GM19240 (cell line): ENCODE measurements around the gene RAB7A.
"Not testable (repeated sequence)": the region's sequence is repeated elsewhere in the genome, so short reads cannot be mapped to it uniquely, and the experiment has no call there.

Source experiments
- DNase-seq: peaks from one replicate; pipeline ENCODE4 v3.0.0; 2011; ENCODE audit warnings: low spot score; ENCODE audit not compliant: insufficient read length

RAB7A gene

DNA sequence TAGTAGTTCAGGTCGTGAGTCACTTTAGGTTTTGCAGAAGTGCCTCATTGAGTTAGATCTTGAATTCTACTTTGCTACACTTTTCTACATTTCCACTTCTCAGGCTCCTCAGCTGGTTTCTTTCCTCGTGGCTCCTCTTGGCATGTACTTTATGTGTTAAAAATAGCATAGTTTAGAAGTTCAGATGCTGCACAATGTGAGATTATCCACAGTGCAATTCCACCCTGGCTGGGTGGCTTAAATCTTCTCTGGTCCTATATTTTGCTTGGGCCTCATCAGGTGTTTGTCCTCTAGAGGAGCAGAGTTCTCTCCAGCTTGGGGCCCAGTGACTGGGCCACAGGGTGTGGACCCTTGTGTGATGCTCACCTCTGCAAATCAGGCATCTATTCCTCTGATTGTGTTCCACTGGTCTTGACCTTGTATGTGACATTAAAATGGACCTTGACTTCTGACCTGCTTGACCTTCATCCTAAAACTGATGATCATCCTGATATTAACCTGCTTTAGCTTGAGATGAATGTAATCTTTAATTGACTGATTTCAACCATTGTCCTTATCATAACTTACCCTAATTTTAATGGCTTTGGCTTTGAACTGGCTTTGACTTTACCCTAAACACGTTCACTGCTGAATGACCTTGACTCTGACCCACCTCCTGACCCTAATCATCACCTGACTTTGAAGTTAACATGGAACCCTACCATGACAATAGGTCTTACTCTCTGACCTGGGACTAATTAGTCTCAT, 89.5 kb downstream of the RAB7A start:
- no peak for DNase-seq

DNA sequence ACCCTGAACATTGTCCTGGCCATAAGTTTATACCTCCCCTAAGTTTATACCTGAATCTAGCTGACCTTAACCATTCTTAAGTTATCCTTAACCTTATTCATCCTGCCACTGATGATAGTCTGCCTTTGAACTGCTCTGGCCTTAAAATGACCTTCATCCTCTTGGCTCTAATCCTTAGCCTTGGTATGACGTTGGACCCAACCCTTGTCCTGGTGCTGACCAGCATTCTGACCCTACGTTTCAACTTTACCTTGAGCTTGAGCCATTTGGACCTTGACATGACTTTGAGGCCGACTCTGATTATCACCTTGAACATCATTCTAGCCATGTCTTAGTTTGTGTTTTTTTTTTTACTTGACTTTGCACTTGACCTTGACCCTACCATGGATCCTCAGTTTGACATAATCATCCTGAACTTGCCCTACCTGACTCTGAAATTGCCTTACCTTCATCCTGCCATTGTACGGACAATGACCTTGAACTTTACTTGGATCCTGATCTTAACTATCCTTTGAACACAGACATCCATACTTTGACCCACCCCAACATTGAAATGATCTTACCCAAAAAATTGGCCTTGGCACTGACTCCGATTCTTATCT, 92.3 kb downstream of the RAB7A start:
- no peak for DNase-seq

DNA sequence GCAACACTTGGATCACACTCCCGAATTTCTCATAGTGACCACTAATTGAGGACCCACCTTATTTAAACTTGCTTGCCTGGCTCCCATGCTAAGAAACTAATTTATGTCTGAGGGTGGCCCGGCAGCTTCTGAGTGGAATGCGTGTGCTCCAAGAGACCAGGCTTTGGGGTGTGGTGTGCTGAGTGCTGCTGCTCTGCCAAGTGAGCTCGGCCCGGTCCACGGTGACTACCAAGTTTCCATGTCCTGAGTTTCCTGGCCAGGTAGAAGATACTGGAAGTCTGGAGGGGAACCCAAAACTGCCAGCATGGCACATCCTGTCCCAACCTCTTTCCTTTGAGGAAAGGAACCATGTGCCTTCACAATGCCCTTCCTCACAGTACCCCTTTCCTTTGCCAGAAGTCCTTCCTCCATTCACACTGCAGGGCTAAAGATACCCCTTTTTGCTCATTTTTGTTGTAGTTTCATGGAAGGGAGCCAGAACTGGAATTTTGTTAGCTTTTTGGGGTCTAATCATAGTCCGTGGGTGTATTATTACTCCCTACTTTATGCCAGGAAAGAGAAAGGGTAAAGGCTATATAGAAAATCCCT, 94.4 kb downstream of the RAB7A start:
- DNase-seq: no peak

DNA sequence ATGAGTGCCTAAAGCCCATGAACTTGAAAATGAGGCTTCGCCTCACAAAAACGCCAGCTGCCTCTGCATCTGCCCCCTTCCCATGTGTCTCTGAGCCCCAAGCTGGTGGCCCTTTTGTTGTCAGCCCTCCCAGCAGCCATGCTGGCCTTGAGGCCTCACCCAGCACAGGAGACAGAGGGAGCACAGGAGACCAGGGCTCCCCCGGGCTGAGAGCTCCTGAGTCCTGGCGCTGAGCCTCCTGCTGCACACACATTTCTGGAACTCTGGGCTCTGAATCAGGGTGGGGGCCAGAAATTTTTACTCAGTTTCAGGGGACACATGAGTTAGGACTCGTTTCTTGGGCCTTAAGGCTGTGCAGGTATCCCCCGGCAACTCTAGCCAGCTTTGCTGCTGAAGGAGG, 97.0 kb downstream of the RAB7A start:
- DNase-seq: no peak

DNA sequence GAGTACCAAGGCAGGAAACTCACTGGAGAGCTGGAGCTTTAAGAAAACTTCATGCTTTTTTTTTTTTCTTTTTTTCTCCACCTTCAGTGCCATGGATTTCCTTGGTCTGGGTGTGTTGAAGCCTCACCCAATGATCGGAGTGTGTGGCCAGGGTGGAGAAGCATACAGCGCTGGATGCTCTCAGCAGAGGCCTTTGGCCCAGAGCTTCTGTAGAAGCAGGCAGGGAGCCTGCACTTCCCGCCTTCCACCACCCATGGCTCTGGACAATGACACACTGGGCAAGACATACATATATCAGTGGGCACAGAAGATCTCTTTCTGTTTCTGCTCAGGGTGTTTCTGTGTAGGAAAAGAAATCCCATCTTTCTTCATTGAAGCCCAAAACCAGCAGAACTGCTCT, 97.6 kb downstream of the RAB7A start:
- no peak for DNase-seq

GRCh38 chr3:128824132-128824850, 98.3 kb downstream of the RAB7A start:
- no peak for DNase-seq

- DNase-seq: no peak
Measured at GRCh38 chr3:128825117-128825725, 99.2 kb downstream of the RAB7A start.

DNA sequence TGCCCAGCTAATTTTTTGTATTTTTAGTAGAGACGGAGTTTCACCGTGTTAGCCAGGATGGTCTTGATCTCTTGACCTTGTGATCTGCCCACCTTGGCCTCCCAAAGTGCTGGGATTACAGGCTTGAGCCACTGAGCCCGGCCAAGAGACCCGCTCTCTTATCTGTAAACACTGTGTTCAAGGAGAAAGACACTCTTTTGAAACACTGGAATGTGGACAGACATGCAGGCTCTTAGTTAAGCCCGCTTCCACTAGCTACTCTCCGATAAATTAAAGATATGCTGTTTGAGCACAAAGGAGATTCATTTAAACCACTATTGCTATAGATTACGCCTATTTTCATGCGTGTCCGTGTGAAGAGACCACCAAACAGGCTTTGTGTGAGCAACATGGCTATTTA, 103.1 kb downstream of the RAB7A start:
- not testable (repeated sequence) for DNase-seq

DNA sequence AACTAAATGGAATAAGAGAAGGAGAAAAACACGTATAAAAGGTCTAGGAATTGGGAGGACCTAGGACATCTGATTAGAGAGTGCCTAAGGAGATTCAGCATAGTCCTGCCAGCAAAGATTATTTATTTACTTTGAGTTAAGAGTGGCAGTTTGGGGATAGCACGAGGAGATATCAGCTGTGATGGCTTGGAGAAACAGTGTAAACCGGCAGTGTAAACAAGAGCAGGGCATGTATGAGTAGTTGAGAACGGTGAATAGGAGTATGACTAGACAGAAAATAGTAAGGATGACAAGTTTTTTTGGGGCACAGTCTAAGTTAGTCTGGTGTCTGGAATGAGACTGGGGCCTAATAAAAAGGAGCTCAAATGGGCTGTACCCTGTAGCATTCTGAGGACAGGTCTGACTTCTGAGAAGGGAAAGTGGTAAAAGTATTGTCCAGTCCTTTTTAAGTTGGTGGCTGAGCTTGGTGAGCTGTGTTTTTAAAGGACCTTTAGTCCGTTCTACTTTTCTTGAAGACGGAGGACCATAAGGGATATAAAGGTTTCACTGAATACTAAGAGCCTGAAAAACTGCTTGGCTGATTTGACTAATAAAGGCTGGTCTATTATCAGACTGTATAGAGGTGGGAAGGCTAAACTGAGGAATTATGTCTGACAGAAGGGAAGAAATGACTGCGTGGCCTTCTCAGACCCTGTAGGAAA, 104.1 kb downstream of the RAB7A start:
- not testable (repeated sequence) for DNase-seq

GRCh38 chr3:128830762-128831161, 104.8 kb downstream of the RAB7A start:
- not testable (repeated sequence) for DNase-seq

DNA sequence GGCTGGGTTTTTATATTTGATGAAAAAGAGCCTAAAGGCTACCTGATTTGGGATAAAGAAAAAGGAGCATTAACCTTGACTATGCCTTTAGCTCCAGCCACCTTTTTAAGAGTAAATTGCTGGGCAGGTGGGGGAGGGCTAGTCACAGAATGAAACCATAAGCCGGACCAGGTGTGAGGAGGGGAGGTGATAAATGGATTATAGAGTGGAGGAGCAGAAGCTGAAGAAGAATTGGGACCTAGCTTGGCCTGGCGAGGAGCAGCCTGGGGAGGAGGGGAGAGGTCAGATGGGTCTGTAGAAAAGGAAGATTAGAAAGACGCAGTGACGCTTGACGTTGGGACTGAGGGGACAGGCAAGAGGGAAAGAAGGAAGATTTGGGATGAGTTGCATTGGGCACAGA, 107.0 kb downstream of the RAB7A start:
- DNase-seq: not testable (repeated sequence)

DNA sequence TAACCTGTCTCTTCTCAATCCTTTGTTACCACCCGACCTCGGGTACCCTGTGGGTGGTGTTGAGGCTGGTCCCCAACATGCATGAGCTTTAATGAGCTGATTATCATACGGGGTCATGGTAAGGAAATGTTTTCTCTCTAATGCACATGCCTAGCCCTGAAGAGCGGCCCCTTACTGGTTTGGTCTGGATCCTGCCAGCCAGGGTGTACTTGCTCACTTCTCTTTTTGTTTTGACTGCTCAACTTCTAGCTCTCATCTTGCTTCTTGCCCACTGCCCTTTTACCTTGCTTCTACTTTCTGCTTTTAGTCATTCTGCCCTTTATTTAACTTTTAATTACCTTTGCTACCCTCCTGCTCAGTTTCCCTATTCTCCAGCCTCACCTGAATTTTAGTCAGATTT, 109.1 kb downstream of the RAB7A start:
- DNase-seq: no peak

DNA sequence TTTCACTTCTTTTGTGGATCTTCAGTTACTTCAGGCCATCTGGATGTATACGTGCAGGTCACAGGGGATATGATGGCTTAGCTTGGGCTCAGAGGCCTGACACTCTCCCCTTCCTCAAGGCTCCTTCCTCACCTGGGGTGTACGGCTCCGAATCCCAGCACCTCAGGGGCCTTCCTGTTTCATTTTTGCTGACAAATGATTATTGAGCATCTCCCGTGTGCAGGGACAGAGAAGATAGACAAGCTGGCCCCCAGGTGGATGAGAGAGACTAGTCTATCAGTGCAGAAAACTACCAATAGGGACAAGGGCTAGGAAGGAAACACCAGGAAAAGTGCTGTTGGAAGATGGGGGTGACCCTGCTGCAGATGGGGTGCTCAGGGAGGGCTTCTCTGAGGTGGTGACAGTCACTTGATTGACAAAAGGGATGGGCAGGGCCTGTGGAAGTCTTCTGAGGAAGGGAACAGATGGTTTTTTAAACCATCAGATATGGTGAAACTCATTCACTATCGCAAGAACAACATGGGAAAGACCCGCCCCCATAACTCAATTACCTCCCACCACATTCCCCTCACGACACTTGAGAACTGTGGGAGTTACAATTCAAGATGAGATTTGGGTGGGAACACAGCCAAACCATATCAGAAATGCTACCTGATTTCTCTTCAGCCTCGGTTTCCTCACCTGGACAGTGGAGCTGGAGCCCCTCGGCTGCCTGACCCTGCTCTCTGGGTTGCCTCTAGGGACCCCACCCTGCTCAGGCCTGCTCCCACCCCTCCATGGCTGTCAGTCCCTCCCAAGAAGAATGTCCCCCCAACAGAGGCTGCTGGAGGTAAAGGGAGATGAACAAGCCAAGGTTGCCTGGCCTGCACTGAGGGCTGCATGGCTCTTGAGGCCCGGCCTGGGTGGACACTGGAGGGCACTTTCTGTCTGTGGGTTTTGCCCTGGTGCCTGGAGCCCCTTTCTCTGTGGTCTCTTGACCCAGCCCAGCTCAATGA, 116.2 kb downstream of the RAB7A start:
- no peak for DNase-seq

DNA sequence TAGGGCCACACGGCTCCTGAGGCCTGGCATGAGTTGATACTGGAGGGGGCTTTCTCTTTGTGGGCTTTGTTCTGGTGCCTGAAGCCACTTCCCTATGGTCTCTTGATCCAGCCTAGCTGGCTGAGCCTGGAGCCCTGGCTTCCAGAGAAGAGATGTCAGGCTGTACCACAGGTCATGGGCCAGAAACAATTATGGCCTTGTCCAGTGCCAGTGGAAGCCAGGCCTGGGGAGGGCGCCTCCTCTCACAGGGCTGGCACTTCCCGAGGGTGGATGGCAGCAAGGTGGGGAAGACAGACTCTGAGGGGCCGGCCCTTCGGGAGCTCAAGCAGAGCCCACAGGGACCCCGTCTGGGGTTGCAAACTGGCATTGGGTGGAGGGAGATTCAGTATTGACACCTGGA, 118.5 kb downstream of the RAB7A start:
- DNase-seq: no peak

GRCh38 chr3:128845119-128845777, 119.3 kb downstream of the RAB7A start:
- no peak for DNase-seq

GRCh38 chr3:128845778-128846485, 119.9 kb downstream of the RAB7A start:
- peak; percentile 73 for DNase-seq

- DNase-seq: no peak
Measured at GRCh38 chr3:128846486-128846891, 120.5 kb downstream of the RAB7A start.

DNA sequence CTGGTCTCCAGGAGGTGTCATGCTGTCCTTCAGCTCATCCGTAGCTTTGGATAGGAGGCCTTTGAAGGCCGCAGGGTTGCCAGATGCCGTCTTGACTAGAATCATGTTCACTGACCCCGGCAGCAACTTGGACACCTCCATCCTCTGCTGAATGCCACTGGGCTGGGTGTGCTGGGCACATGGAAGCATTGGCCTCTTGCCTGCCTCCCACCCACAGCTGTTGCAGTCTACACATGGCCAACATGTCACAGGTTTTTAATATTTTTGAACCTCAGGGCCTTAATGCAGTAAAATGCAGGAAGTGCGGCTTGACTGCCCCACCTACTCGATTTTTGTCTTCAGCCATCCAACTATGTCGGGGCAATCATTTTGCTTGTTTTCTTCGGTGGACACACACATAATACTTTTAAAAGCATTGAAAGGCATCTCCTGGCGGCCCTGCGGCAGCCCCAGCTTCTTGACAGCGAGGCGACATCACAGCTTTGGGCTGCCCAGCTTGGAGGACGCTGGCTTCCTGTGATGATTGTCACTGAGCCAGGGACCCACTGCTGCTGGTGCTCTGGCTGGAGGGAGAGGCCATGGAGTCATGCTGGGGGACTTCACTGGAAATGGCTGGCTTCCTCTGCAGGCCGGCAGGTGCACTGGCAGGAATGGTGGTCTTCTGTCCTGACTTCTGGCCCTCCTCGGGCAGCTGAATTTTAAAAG, 121.8 kb downstream of the RAB7A start:
- DNase-seq: no peak
